DMS 273 (cell line): ENCODE data around the gene VCL.
"Not testable (repeated sequence)": the region's sequence is repeated elsewhere in the genome, so short reads cannot be mapped to it uniquely, and the experiment has no call there.

Experiments
- DNase-seq: peaks from one replicate; lab custom pipeline; 2025; ENCODE audit not compliant: unreplicated experiment; lab: John Stamatoyannopoulos, UW

VCL gene

DNA sequence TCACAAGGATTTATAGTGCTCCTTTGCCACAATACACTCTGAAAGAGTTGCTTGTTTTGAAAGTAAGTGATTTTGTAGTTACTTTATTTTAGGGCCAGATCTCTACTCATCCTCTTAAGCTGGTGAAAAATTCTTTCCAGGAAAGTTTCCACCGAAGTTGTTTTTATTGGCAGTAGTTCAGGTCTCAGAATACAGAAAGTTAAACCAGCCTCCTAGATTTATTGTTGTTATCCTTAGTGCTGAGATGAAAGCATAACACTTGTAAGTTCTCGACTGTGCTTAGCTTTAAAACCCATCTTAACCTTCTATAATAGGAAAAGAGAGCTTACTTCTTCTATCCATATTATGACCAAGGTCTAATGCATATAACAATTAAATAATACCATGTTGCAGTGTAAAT, 147.2 kb downstream of the VCL start:
- DNase-seq: no peak

- not testable (repeated sequence) for DNase-seq
These were observed 149.1 kb downstream of the VCL start for GRCh38 chr10:74146980-74147379.

DNA sequence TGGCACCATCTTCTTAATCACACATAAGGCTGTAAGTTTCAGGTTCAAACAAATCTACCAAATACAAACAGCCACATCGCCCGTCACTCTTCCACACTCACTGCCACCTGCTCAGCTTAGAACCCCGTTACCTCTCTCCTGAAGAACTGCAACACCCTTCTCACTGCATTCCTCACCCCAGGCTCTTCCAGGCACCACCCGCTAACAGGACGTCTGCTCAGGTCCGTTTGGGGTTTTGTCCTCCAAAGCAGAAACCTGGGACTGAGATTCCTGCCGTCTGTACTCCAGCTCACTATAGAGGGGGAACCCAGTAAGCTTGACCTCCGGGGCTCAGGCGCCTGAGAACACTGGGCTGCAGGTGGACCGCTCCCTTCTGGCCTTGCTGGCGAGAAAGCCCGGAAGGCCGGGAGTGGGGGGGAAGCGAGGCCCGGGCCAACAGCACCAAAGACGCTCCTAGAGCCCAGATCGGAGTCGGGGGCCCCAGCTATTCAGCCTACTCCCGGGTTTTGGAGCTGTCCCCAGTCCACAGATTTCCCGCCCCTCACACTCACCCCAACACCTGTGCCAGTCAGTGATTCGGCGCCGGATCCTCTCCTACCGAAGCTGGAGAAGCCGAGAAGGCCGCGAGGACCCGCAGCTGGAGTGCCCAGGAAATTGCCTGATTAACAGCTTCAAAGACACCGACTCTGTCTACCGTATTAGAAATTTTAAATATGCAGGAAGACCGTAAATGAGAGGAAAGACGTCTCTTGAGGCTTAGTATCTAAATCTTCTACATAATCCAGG, 152.5 kb downstream of the VCL start, which contains the start of gene AP3M1:
Gene AP3M1, minus strand, starts transcription at position 625 of the 786 bp plus-strand sequence. CDS start 12,449 bp downstream, outside the sequence.
- peak; percentile 95 for DNase-seq

DNA sequence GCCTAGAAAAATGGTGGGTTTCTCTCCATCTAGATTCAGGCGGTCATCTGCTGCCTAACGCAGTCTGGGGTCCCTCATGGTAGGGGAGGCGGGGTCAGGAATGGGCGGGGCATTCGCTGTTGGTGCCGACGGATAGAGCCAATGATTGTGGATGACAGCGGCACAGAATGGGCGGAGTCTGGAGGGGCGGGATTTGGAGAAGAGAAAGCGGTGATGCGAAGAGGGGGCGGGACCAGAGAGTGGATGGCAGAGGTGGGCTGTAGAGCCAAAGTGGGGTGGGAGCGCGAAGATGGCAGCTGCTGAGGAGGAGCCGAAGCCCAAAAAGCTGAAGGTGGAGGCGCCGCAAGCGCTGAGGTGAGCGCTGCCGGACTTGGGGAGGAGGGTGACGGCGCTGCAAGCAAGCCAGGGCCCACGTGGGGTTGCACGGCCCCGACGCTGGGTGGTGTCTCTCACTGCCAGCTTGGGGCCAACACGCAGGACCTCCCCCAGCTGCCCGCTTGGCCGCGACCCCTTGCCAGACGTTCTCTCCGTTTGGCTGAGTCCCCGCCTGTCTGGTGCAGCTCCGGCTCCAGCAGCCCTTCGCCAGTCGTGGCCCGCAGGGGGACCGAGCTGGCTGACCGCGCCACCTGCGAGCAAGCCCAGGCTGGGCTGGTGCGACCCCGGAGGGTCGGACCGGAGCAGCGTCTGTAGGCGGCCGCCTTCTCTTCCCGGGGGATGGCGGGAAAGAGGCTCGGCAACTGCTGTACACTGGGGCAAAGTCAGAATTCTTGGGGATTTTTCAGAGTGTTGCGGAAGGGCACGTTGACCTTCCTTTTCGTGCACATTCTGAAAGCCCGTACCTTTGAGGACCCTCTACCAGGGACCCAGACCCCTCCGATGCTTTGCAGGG, 153.3 kb downstream of the VCL start, which contains the start of gene ADK:
Gene ADK, plus strand, starts transcription at position 232 of the 889 bp plus-strand sequence. Its CDS starts 58 bp downstream, at position 290.
- peak; percentile 98 for DNase-seq

GRCh38 chr10:74151879-74152722, 154.2 kb downstream of the VCL start:
- DNase-seq: peak; percentile 44

GRCh38 chr10:74153123-74153522, 155.2 kb downstream of the VCL start:
- DNase-seq: peak; percentile 61

DNA sequence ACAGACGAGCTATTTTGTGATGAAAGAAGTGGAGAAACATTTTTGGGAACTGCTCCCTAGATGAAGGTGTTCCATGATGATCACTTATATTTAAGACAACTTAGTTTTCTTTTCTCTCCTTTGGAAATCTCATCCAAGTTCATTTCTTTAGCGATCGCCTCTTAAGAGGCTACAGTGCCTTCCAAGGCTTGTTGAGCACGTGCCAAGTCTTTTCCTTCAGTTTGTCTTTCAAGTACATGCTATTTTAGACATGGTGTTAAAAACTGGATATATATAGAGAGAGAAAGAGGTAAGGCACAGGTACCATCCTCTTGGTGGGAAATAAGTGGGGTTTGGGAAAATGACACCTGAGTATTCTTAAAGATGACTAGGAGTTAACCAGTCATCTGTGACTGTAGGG, 155.8 kb downstream of the VCL start:
- DNase-seq: no peak

- DNase-seq: peak; percentile 79
These were observed 159.0 kb downstream of the VCL start for GRCh38 chr10:74156919-74157289.

- DNase-seq: no peak
These were observed 162.1 kb downstream of the VCL start for GRCh38 chr10:74160013-74160412.

DNA sequence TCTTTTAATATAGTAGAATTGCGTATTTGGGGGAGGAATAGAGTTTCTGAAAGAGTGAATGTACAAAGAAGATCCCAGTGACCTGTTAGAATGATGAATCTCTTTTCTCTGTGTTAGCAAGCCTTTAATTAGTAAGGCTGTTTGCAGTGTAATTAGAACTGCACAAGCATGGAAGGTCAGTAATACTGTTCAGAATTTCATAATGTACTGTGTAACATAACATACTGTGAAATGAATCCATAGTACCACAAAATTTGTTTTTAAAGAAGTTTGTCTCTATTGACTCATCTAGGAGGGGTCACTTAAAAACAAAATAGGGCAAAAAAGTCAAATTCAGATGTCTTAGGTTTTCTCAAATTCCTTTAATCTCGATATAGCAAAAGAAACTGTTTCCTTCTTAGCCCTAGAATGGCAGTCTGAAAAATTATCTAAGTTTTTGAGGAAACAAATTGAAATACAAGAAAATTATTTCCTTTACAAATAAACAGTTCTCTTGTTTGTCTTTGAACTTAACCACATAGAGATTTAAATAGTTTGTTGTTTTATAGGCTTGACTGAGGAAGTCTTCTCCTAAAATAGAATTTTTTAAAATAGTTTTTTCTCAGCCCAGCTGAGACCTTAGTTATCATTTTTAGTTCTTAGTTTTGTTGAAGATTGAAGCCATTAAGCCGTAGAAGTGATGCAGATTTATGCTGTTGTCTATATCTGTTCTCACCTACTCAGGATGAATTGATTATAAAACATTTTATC, 165.6 kb downstream of the VCL start:
- no peak for DNase-seq

- no peak for DNase-seq
These were observed 167.0 kb downstream of the VCL start for GRCh38 chr10:74164716-74165529.

- no peak for DNase-seq
These were observed 167.6 kb downstream of the VCL start for GRCh38 chr10:74165530-74165901.

GRCh38 chr10:74167443-74167842, 169.5 kb downstream of the VCL start:
- DNase-seq: no peak
